Choroid plexus epithelial cell (primary cell): Measurements from ENCODE around the gene NSRP1.
"Not testable (repeated sequence)": the region's sequence is repeated elsewhere in the genome, so short reads cannot be mapped to it uniquely, and the experiment has no call there.

ENCODE experiments used
- DNase-seq: peaks from one replicate; pipeline ENCODE4 v3.0.0-alpha.2; 2010; ENCODE audit warnings: low read depth
- H3K4me3 ChIP-seq: 2 replicates; pipeline ENCODE4 v1.5.1; 2011; ENCODE audit warnings: low read depth, mild to moderate bottlenecking, control low read depth, low read length, moderate library complexity
- TF ChIP-seq, protein P1 (sequence below): conservative IDR thresholded peaks from 2 replicates; pipeline ENCODE4 v1.5.1; 2011; ENCODE audit warnings: low read depth, mild to moderate bottlenecking, control low read depth, inconsistent platforms, low read length, moderate library complexity

The NSRP1 gene

GRCh38 chr17:30103921-30104320 lies 12.7 kb upstream of the NSRP1 start:
- TF ChIP-seq, protein P1, sequence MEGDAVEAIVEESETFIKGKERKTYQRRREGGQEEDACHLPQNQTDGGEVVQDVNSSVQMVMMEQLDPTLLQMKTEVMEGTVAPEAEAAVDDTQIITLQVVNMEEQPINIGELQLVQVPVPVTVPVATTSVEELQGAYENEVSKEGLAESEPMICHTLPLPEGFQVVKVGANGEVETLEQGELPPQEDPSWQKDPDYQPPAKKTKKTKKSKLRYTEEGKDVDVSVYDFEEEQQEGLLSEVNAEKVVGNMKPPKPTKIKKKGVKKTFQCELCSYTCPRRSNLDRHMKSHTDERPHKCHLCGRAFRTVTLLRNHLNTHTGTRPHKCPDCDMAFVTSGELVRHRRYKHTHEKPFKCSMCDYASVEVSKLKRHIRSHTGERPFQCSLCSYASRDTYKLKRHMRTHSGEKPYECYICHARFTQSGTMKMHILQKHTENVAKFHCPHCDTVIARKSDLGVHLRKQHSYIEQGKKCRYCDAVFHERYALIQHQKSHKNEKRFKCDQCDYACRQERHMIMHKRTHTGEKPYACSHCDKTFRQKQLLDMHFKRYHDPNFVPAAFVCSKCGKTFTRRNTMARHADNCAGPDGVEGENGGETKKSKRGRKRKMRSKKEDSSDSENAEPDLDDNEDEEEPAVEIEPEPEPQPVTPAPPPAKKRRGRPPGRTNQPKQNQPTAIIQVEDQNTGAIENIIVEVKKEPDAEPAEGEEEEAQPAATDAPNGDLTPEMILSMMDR = no peak
- no peak overlapping the region for H3K4me3 ChIP-seq
- DNase-seq = no peak

DNA sequence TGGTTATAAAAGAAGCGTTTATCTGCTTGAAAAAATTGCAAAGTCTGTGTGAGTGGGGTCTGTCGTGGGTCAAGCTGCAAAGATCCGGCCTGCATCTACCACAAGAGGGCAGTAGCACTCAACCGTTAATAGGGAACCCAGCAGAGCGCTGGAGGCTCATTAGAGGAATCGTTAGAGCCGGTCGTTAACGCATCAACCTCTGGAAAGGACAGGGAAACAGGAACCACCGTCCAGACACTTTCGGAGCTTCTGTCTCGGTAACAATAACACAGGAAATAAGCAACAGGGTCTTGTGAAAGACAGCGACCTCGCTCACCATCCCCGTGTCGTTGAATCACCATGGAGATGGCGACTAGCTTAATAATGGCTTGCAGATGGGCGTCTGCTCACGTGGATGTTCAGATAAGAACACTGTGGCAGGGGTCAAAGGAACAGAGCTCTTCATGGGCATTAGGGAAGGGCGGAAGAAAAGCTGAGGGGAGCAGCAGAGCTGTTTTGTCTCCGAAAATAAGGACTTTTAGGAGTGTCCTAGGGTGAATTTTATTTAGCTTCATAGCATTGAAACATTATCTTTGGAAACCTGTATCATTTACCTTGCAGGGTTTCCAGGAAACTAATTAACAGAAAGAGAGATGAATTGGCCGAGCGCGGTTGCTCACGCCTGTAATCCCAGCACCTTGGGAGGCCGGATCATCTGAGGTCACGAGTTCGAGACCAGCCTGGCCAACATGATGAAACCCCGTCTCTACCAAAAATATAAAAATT lies 11.9 kb upstream of the NSRP1 start:
- H3K4me3 ChIP-seq = peak overlapping the region; percentile 59
- DNase-seq = peak; percentile 89
- TF ChIP-seq, protein P1 = peak; percentile 95

- H3K4me3 ChIP-seq = no peak overlapping the region
- no peak for DNase-seq
- TF ChIP-seq, protein P1 = no peak
Observed at GRCh38 chr17:30112794-30113193, 3.8 kb upstream of the NSRP1 start.

- TF ChIP-seq, protein P1 = no peak
- no peak overlapping the region for H3K4me3 ChIP-seq
- DNase-seq = no peak
Observed at GRCh38 chr17:30113213-30113612, 3.4 kb upstream of the NSRP1 start.

DNA sequence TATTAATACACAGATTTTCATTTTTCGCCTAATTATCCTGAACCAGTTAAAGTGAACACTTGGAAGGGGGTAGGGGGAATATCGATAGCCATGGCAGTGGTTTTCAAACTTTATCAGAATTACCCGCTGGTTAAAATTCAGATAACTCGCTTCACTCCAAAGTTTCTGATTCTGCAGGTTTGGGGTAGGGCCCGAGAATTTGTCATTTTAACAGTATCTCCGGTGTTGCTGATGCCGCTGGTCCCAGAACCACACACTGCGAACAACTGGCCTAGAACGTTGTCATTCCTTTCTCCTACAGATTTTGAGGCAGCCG lies 313 bp upstream of the NSRP1 start:
- no peak for DNase-seq
- peak overlapping the region; percentile 82 for H3K4me3 ChIP-seq
- TF ChIP-seq, protein P1 = no peak

- DNase-seq = peak; percentile 18
- peak overlapping the region; percentile 82 for H3K4me3 ChIP-seq
Observed at GRCh38 chr17:30117675-30118081, 1.1 kb downstream of the NSRP1 start.

DNA sequence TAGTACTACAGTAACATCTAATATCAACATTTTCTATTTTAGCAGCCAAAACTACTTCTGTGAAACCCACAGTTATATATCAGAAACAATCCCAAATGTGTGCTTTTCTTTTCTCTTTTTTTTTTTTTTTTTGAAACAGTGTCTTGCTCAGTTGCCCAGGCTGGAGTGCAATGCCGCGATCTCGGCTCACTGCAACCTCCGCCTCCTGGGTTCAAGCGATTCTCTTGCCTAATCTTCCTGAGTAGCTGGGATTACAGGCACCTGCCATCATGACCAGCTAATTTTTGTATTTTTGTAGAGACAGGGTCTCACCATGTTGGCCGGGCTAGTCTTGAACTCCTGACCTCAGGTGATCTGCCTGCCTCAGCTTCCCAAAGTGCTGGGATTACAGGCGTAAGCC lies 2.0 kb downstream of the NSRP1 start:
- not testable (repeated sequence) for H3K4me3 ChIP-seq, DNase-seq

More at GRCh38 chr17:30117675-30118081, 1.1 kb downstream of the NSRP1 start:
- TF ChIP-seq, protein P1 = no peak
